B cell (primary cell): Measurements from ENCODE around the gene MRPS12.

Source experiments
- CTCF ChIP-seq: fragments of 200-600 bp; IDR thresholded peaks from one replicate; pipeline ENCODE4 v1.8.0; 2022; ENCODE audit warnings: antibody characterized with exemption, mild to moderate bottlenecking
- EZH2 ChIP-seq: IDR thresholded peaks from 2 replicates; pipeline ENCODE4 v1.6.1; 2012; ENCODE audit warnings: borderline replicate concordance, low read depth, mild to moderate bottlenecking, moderate library complexity, low read length; ENCODE audit not compliant: insufficient read depth, poor library complexity, severe bottlenecking

- no peak for TF ChIP-seq CTCF
- TF ChIP-seq EZH2, result no peak
Measured at GRCh38 chr19:38959618-38960017, 28.9 kb downstream of the MRPS12 start.
